ENCODE results near the gene STX10.
"Not testable (repeated sequence)": the region's sequence is repeated elsewhere in the genome, so short reads cannot be mapped to it uniquely, and the experiment has no call there.

The STX10 gene

DNA sequence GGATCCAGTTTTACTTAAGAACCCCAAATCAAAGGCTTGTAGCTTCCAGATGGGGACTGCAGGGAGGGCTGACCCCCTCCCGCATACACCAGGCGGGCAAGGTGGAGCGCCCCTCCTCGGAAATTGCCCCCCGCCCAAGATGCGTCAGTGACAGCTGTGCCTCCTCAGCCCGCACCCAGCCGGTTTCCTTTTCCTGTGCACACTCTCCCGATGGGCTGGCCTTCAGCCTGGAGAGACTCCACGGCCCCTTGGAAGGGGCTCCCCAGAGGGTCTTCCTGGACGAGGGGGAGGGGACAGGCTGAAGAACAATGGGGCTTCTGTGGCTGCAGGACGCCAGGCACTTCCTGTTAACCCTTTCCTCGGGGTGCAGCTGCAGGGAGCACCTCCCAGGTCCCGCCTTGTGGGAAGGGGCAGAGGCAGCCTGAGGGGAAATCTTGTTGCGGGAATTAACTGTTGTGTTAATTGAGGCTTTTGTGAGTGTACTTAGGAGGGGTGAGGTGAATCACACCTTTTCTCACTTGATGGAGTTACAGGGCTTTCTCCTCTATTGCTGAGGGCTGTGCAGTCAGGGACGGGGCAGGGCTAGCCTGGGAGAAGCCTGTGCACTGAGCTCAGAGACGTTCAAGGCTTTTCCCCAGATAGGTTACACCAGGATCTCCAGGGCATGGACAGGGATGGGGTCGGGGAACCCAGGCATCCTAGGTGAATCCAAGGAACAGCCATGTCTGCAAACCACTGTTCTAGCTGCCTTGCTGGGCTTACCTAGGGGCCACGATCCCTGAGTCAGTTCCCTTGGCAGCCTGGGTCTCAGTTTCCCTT is 14.4 kb upstream of the STX10 start:
- DNase-seq, result peak; percentile 47

DNA sequence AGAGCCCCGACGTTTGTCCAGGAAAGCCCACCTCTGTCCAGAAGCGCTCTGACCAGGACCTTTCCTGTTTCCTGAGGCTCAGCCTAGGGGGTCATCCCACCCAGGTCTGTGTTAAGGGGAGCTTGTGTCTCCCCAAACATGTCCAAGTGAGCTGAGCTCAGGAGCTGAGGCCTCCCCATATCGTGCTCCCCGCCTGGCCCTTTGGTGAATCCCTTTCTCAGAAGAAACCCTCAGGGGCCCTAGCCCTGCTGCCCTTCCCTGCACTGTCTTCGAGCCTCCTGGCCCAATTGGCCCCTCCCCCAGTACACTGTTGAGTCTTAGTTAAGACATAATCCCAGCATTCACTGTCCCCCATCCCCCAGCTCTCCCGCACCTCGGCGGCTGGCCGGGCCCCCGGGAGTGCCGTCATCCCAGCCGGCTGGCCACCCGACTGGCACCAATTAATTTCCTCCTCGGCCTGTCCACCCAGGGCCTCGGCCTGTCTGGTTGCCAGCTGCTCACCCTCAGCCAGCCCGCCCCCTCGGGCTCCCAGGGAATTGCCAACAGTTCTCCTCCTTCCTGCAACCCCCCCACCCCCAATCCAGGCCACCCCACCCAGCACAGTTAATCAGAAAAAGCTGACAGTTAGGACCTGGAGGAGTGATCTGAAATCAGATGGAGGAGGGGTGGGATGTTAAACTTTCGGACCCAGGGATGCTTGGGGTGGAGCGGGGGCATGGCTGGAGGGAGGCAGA is 13.6 kb upstream of the STX10 start:
- DNase-seq, result no peak

DNA sequence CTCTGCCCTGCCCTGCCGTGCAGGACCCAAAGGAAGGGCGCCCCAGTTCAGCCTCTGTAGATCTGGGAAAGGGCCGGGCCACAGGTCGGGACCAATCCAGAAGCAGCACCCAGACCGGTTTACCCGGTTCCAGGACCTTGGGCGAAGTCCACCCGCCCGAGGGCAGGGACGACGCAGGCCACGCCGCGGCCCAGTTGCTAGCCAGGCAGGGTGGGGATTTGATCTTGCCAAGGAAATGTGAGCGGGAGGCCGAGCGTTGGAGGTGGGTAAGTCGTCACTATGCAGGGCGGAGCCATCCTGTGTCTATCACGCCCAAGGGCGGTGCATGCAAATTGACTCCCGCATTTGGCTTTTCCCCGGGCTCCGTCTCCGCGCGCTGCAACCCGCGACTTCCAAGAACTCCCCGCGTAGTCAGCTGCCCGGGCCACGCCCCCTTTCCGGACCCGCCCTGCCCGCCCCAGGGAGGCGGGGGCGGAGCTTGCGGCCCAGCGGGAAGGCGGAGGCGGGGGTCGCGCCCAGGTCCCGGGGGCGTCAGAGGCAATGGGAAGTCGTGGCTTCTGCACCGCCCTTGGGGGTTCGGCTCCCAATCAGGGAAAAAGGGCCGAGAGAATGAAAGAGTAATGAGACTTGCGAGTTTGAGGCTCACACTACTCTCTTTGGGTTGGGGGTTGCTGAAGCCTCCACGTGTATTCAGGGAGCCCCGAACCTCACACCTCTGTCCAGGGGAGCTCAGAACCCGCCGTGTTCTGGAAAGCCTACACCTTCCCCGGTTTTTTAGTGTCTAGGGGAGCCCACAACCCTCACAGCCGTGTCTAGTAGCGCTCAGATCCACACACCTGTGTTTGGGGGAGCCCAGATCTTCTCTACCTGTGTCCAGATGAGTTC is 12.8 kb upstream of the STX10 start:
- DNase-seq, result peak; percentile 86

DNA sequence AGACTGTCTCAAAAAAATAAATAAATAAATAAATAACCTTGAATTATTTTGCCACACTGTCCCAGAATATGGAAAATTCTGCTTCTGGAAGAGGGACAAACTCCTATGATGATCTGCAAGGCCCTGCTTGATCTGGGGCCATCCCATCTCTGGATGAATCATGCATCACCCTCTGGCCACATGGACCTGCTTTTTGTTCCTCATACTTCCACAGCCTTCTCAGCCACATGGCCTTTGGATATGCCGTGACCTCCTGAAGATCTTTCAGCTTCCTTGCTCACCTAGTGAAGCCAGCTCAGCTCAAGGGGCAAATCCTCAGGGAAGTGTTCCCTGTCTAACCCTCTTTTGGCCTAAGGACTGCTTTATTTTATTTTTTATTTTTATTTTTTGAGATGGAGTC is 10.4 kb upstream of the STX10 start:
- DNase-seq, result no peak

DNA sequence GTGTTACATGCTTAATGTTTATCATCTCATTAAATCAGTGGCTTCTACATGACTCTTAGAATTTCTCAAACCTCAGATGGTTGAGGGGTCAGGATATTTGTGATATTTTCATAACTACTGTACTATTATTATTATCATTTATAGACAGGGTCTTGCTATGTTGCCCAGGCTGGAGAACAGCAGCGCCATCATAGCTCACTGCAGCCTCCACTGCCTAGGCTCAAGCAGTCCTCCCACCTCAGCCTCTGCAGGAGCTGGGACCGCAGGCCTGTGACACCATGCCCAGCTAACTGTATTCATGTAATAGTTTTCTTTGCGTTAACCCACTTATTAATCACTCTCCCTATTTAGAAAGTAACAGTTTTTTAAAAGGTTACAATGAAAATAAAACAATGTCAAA is 9.5 kb upstream of the STX10 start:
- no peak for DNase-seq

DNA sequence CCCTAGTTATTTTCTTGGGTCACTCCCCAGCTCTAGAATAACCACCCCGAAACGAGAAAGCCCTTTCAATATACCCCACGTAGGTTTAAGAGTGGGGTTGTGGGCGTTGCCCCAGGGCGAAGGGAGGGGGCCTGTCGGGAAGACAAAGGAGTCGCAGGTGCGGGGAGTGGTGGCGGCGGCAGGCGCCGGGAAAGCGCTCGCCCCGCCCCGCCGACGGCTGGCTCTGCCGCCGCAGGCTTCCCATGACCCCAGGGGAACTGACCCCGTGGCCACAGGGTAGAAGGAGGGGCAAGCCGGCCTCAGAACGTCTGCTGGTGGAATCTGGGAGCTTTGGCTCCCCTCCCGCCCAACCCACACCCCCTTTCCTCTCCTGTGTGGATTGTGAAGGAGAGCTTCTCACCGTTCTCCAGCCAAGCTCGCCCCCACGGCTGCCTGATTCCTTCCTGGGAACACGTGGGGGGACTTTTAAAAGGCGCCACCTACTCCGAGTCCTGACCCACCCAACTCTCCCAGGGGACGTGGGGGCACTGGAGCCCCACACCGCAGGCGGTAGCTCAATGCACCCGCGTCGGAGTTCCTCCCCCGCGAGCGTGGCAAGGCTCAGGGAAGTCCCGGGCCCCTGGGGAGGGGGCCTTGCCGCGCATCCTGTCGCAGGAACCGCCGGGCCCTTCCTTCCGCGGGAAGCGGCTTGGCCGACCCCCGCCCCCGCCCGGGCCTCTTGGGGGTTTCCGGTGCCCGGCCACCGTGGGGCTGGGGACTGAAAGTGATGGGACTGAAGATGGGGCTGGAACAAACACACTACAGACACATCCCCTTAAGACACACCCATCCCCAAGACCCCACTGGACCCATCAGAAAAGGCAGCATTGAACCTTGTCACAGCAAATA is 5.5 kb upstream of the STX10 start:
- peak; percentile 79 for DNase-seq

DNA sequence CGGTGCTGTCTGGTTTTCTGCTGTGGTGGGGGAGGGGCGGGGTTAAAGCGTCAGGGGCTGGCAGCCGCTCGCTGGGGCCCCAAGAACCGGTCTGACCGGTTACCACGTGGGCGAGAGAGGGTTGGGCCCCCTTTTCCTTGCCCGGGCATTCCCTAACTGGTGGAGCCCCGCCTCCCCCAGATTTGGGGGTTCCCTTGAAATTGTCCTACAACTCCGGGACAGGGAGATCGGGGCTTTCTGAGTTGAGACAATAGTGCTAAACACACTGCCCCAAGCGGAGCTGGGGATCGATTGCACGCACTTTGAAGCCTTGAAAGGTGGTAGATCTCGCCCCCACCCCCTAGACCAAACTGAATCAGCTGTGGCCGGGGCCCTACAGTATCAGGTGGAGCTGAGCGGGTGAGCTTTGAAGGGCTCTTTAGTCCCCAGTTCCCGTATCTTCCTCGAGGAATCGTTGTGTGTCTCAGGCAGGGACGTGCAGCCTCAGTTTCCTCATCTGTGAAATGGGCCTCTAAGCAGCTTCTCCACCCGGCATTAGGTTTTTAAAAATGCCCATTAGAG is 4.8 kb upstream of the STX10 start:
- DNase-seq, result peak; percentile 68

DNA sequence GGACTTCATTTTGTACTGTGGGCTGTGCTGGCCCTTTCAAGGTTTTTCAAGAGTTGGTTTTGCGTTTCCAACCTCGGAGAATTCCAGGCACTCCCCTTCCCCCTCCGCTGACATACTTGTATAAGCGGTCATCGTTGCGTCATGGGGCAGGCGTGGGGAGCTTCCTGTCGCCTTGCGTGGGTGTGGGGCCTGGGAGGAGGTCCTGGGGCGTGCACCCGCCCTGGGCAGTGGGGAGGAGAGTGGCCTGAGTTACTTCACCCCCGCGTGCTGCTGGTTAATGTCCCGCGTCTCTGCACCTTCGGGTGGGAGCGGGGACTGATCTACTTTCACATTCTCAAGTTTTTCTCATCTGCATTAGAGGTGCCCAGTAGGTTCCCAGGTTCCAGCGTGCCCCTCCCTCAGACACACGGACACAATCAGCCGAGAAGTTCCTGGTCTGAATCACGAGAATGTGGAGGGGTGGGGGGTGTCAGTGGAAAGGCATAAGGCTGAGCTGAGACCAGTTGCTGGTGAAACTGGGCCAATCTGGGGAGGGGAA is 4.1 kb upstream of the STX10 start:
- DNase-seq, result peak; percentile 78

DNA sequence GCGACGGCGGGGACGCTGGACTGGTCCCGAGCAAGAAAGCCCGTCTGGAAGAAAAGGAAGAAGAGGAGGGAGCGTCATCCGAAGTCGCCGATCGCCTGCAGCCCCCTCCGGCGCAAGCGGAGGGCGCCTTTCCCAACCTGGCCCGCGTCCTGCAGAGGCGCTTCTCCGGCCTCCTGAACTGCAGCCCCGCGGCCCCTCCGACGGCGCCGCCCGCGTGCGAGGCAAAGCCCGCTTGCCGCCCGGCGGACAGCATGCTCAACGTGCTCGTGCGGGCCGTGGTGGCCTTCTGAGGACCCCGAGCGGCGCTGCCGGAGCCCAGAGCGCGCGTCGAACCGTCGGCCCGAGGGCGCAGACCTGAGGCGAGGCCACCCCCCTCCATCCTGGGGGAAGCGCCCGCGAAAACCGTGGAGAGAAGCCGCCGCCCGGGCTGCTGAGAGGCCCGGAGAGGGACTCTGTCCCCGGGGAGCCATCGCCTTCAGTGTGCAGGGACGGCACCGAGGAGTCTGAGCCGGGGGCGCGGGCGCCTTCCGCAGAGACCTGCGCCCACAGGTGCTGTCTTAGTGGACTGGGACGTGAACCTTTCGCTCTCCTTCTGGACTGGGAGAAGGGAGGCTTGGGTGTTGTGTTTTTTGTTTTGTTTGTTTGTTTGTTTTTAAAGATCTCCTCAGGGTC is 3.5 kb upstream of the STX10 start:
- peak; percentile 48 for DNase-seq

DNA sequence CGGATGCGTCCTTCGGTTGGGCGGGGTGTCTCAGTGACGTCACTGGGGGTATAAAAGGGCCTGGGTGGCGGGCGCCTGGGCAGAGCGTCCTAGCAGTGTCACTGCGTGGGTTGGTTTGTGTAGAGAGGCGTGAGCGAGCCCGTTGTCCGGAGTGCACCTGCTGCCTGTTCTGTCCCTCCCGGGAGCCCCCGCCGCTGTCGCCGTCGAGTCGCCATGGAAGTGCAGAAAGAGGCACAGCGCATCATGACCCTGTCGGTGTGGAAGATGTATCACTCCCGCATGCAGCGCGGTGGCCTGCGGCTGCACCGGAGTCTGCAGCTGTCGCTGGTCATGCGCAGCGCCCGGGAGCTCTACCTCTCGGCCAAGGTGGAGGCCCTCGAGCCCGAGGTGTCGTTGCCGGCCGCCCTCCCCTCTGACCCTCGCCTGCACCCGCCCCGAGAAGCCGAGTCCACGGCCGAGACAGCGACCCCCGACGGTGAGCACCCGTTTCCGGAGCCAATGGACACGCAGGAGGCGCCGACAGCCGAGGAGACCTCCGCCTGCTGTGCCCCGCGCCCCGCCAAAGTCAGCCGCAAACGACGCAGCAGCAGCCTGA is 2.9 kb upstream of the STX10 start:
- peak; percentile 94 for DNase-seq

DNA sequence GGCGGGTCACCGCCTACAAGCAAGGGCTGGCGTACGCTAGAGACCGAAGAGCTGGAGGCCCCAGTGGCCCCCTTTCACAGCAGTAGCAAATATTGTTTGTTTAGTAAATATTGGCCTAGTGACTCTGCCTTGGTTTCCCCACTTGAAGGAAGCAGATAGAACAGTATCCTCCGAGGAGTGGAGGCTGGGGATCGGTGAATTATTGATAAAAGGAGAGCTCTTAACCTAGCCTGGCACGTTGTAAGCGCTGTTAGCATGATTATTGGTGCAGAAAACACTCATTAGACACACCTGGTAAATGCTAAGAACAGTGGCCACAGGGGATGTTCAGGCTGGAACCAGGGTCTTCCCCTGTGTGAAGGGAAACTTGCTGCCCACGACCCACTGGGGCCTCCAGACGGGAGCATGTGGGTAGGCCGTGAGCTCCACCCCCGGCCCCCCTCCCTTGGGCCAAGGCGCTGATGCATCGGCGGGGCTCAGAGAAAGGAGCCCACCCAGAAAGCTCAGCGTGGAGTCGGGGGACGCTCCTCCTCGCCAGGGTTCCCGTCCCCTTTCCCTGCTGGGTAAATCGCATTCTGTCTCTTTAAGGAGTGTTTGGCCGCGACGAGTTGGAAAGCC is 2.3 kb upstream of the STX10 start:
- DNase-seq, result no peak

DNA sequence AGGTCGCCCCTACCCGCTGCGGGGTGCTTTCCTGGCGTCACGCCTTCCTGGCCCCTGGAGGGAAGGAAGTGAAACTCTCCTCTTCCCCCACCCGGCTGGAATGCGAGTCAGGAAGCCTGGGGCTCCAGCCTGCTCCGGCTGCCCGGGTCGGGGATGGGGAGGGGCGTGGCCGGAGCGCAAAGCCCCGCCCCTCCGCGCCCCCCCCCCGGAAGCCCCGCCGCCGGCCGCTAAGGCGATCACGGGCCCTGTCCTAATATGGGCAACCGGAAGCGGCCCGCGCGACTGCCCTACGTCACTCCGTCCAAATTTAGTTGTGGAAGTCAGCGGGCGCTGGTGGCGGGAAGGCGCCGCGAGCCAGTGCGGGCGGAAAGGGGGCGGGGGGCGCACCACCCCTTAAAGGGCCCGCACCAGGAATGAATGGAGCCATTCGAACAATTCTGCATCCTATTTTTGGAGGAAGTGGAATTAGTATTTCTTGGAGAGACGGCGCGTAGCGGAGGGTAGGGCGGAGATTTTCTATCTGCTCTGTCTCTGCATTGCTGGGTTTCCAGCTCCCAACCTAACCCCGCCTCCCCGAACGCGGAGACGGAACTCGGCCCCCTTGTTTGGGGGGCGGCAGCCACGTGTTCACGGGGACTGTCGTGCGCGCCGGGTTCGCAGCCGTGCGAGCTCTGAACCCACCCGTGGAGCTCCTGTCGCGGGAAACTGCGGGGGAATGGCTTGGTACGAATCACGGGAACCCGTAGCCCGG is 1.6 kb upstream of the STX10 start:
- DNase-seq, result peak; percentile 96

DNA sequence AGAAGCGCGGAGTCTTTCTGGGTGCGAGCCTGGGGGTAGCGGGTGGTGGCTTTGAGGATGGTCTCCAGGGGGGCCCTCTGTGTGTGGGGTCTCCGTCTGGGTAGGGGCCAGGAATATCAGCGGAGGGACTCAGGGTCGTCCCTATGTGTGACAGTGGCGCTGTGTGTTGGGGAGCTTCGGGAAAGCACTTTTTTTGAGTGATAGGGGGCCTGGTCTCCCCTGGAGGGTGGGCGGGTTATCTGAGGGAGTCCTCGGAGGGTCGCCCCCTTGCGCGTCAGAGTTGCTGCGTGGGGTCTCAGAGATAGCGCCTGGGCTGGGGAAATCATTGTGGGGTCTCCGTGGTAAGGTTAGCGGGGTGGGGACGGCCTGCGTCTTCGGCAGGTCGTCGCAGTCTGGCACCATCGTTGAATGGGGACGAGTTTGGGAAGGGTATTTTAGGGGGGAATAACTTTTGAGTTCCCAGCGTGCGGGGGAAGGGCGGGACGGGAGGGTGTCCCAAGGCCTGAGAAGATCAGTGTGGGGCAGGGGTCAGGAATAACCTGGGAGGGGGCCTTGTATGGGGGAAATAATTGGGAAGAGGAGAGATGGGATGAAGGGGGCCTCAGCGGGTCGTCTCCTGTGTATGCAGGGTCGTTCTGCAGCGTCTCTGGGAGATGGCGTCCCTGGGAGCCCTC is 893 bp upstream of the STX10 start:
- DNase-seq, result no peak

DNA sequence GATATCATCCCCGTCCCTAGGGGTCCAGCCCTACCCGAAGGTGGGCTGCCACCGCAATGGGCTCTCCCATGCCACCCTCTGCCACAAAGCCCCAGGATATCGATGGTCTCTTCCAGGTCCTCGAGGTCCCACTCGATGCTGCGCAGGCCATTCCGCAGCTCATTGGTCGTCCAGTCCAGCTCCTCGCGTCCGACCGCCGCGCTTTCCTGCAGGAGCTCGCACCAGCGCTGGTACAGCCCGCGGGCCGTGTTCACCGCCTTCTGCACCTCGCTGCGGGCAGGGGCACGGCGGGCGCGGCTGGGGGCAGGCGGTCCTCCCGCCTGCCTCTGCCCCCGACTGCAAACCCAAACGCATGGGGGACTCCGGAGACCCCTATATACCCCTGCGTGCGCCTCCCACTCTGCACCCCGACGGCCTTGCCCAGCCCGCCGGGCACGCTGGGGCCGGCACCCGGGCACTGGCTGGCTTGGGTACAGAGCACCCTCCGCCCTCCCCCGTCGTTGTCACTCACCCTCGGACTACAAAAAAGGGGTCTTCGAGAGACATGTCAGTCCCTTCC is 468 bp downstream of the STX10 start:
- DNase-seq, result no peak

DNA sequence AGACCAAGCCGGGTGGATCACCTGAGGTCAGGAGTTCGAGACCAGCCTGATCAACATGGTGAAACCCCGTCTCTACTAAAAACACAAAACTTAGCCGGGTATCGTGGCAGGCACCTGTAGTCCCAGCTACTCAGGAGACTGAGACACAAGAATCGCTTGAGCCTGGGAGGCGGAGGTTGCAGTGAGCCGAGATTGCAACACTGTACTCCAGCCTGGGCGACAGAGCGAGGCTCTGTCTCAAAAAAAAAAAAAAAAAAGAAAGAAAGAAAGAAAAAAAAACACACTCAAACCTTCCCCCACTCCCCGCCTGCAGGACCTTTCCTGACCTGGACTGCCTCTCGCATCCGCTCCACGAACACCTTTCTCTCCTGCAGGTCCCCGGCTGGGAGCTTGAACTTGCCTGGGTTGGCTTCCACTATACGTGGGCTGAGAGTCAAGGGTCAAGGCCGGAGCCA is 975 bp downstream of the STX10 start:
- DNase-seq, result not testable (repeated sequence)

DNA sequence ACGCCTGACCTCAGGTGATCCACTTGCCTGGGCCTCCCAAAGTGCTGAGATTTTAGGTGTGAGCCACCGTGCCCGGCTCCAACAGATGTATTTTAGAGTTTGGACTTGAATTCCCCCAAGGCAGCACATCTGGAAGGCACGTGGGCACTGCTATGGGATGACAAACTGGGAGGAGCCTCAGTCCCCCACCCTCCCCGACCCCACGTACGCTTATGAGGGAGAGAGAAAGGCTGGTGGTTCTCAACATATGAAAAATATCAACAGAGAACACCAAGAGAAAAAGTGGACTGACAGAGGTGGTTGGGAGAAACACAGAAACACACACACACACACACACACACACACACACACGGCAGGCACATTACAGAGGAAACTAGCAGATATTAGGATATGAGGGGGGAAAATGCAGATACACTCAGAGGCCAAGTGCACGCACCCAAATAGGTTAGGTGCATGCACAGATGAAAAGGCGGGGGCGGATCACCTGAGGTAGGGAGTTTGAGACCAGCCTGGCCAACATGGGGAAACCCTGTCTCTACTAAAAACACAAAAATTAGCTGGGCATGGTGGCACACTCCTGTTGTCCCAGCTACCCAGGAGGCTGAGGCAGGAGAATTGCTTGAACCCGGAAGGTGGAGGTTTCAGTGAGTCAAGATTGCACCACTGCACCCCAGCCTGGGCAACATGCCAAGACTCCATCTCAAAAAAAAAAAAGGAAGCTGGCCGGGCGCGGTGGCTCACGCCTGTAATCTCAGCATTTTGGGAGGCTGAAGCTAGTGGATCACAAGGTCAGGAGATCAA is 3.2 kb downstream of the STX10 start:
- no peak for DNase-seq

DNA sequence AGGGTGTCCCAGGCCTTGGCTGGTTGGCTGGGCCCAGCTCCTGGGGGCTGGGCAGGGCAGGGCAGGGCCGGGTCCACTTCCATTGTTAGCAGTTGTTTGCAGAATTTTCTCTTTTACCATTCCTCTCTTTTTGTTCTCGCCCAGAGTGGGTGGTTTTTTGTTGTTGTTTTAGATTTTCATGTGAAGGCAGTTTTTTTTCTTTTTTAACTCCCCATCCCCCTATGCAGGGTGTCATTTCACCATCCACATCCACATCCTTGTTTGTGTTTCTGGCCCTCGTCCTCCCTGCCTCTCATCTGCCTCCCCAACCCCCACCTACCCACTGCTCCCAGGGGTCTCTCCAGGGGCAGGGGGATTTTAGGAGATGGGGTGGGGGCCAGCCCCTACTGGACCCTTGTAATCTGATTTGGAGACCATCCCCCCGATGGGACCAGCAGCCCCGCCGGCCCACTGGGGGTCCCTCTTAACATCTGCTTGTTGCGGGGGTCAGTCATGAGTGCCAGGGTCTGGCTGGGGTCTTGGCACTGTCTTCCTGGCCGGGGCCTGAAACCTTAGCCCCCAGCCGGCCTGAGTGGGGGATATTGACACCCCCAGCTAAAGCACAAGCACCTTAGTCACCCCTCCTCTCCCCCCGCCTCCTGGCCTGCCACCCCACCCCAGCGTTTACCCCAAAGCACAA is 10.4 kb downstream of the STX10 start:
- no peak for DNase-seq
